HCT116 (cell line): ENCODE results near the gene OCRL.

Source experiments
- EZH2 ChIP-seq: fragments of 200-600 bp; sonication (generic); IDR thresholded peaks from 2 replicates; pipeline ENCODE4 v1.6.1; 2017; ENCODE audit warnings: antibody characterized with exemption, mixed run types
- POLR2A ChIP-seq: IDR thresholded peaks from 2 replicates; pipeline ENCODE4 v1.7.0; 2011; ENCODE audit warnings: borderline replicate concordance; ENCODE audit not compliant: insufficient read depth, insufficient read length; ENCODE audit errors: extremely low read depth
- POLR2AphosphoS5 ChIP-seq: IDR thresholded peaks from 2 replicates; pipeline ENCODE4 v1.6.1; 2011; ENCODE audit warnings: mild to moderate bottlenecking, low read depth, low read length, moderate library complexity
- RAD21 ChIP-seq: IDR thresholded peaks from 2 replicates; pipeline ENCODE4 v1.6.1; 2012; ENCODE audit warnings: low read depth, mild to moderate bottlenecking
- REST ChIP-seq: IDR thresholded peaks from 2 replicates; pipeline ENCODE4 v1.6.1; 2012; ENCODE audit warnings: low read depth
- YY1 ChIP-seq: IDR thresholded peaks from 2 replicates; pipeline ENCODE4 v1.6.1; 2011; ENCODE audit warnings: low read length, low read depth, moderate library complexity, mild to moderate bottlenecking; ENCODE audit not compliant: insufficient replicate concordance; ENCODE audit errors: extremely low read depth
- TF ChIP-seq, protein P1 (sequence below), 3 experiments: fragments of 200-600 bp in 1 of 3; sonication (generic) in 1 of 3; IDR thresholded peaks in 2 of 3; conservative IDR thresholded peaks in 1 of 3; 2 replicates each; pipeline ENCODE4 v1.5.1; 2012 to 2017; ENCODE audit warnings: low read depth in 2 of 3, low read length in 2 of 3, antibody characterized with exemption in 1 of 3, borderline replicate concordance in 1 of 3, control low read depth in 1 of 3, mild to moderate bottlenecking in 1 of 3, mixed read lengths in 1 of 3, mixed run types in 1 of 3, moderate library complexity in 1 of 3; ENCODE audit not compliant: insufficient read depth in 1 of 3

DNA sequence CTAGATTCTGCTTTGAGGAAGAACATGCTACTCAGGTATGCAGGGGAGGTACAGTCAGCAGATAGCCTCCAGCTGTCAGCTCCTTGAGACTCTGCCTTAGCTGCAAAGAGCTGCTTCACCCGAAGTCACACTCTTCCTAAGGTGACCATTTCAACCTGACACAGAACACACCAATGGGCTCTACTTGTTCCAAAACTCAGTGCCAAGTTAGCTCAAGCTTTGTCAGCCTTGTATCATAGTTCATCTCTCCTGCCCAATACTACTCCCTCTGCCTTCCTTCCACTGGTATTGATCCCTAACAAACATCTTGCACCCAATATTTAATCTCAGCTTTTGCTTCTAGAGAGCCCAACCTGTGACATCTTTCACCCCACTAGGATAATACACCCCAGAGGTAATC is 8.9 kb upstream of the OCRL start:
- TF ChIP-seq, protein P1, sequence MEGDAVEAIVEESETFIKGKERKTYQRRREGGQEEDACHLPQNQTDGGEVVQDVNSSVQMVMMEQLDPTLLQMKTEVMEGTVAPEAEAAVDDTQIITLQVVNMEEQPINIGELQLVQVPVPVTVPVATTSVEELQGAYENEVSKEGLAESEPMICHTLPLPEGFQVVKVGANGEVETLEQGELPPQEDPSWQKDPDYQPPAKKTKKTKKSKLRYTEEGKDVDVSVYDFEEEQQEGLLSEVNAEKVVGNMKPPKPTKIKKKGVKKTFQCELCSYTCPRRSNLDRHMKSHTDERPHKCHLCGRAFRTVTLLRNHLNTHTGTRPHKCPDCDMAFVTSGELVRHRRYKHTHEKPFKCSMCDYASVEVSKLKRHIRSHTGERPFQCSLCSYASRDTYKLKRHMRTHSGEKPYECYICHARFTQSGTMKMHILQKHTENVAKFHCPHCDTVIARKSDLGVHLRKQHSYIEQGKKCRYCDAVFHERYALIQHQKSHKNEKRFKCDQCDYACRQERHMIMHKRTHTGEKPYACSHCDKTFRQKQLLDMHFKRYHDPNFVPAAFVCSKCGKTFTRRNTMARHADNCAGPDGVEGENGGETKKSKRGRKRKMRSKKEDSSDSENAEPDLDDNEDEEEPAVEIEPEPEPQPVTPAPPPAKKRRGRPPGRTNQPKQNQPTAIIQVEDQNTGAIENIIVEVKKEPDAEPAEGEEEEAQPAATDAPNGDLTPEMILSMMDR (IDR thresholded peaks at IDR 0.05 in 2 of 3, conservative IDR thresholded peaks at IDR 0.05 in 1 of 3; ENCODE audit: borderline replicate concordance in 1 of 3, insufficient read depth in 1 of 3, low read depth in 2 of 3, low read length in 2 of 3) = no peak
- TF ChIP-seq POLR2A (no peak), POLR2AphosphoS5 (no peak), EZH2 (no peak), REST (no peak), YY1 (no peak), RAD21 (no peak)
